Liver (tissue), 9 donors: ENCODE measurements around the gene PDE3A. TPM values are rescaled to one million over a fixed set of nuclear protein-coding genes. Genes with fewer than 3 reads are reported as not detected.
A peak's percentile ranks its signal among the peaks of the same experiment; 100 is the strongest.

Source experiments
- DNase-seq: peaks from one replicate; pipeline ENCODE4 v3.0.0-alpha.2; 2017; ENCODE audit warnings: low spot score
- H3K27ac ChIP-seq, 2 donors: one replicate each; pipeline ENCODE4 v1.7.0; 2013; ENCODE audit warnings: inconsistent platforms in 2 of 2, low read length in 2 of 2, control low read depth in 1 of 2, low read depth in 1 of 2, mild to moderate bottlenecking in 1 of 2
- H3K27me3 ChIP-seq, 4 donors: one replicate each; pipeline versions ENCODE4 v1.6.1 to v1.7.0; 2013; ENCODE audit warnings: low read length in 3 of 4, inconsistent platforms in 1 of 4, mild to moderate bottlenecking in 1 of 4, moderate library complexity in 1 of 4; ENCODE audit not compliant: control insufficient read depth in 4 of 4, insufficient read depth in 4 of 4
- H3K36me3 ChIP-seq, 4 donors: one replicate each; pipeline versions ENCODE4 v1.6.1 to v1.7.0; 2013; ENCODE audit warnings: low read length in 3 of 4, mild to moderate bottlenecking in 3 of 4, low read depth in 1 of 4, moderate library complexity in 1 of 4; ENCODE audit not compliant: control insufficient read depth in 4 of 4, insufficient read depth in 3 of 4
- H3K4me1 ChIP-seq, 4 donors: one replicate each; pipeline versions ENCODE4 v1.6.1 to v1.7.0; 2013; ENCODE audit warnings: low read length in 3 of 4, mild to moderate bottlenecking in 3 of 4, moderate library complexity in 1 of 4; ENCODE audit not compliant: control insufficient read depth in 4 of 4, insufficient read depth in 4 of 4
- H3K4me3 ChIP-seq, 3 donors: one replicate each; pipeline versions ENCODE4 v1.6.1 to v1.7.0; 2013; ENCODE audit warnings: low read length in 3 of 3, control low read depth in 1 of 3, low read depth in 1 of 3, mild to moderate bottlenecking in 1 of 3
- H3K9ac ChIP-seq, 2 donors: one replicate each; pipeline ENCODE4 v1.7.0; 2013; ENCODE audit warnings: low read length in 2 of 2, mild to moderate bottlenecking in 2 of 2, moderate library complexity in 2 of 2, control low read depth in 1 of 2, low read depth in 1 of 2
- H3K9me3 ChIP-seq, 4 donors: one replicate each; pipeline versions ENCODE4 v1.6.1 to v1.7.0; 2013; ENCODE audit warnings: low read length in 3 of 4; ENCODE audit not compliant: control insufficient read depth in 4 of 4
- ATF3 ChIP-seq: IDR thresholded peaks from 2 replicates; pipeline ENCODE4 v1.6.1; 2016; ENCODE audit warnings: antibody characterized with exemption
- CTCF ChIP-seq: fragments of 150-350 bp; IDR thresholded peaks from 2 replicates; pipeline ENCODE4 v1.5.1; 2017; ENCODE audit warnings: improper control_type of control experiment, low read depth, low read length; ENCODE audit not compliant: missing input control
- EGR1 ChIP-seq, 2 donors: IDR thresholded peaks; 2 replicates each; pipeline ENCODE4 v1.6.1; 2016 to 2018; ENCODE audit warnings: antibody characterized with exemption in 2 of 2, low read depth in 2 of 2
- FOXA1 ChIP-seq: IDR thresholded peaks from 2 replicates; pipeline ENCODE4 v1.6.1; 2016; ENCODE audit warnings: antibody characterized with exemption
- FOXA2 ChIP-seq: IDR thresholded peaks from 2 replicates; pipeline ENCODE4 v1.6.1; 2016; ENCODE audit warnings: antibody characterized with exemption
- GABPA ChIP-seq, 2 donors: IDR thresholded peaks in 1 of 2; conservative IDR thresholded peaks in 1 of 2; 2 replicates each; pipeline ENCODE4 v1.6.1; 2016; ENCODE audit warnings: antibody characterized with exemption in 2 of 2, mild to moderate bottlenecking in 1 of 2, moderate library complexity in 1 of 2
- HNF4A ChIP-seq, 2 donors: conservative IDR thresholded peaks; 2 replicates each; pipeline ENCODE4 v1.6.1; 2016; ENCODE audit warnings: antibody characterized with exemption in 2 of 2, mild to moderate bottlenecking in 2 of 2
- HNF4G ChIP-seq: IDR thresholded peaks from 2 replicates; pipeline ENCODE4 v1.6.1; 2016; ENCODE audit warnings: antibody characterized with exemption
- JUND ChIP-seq, 2 donors: IDR thresholded peaks; 2 replicates each; pipeline ENCODE4 v1.6.1; 2016; ENCODE audit warnings: antibody characterized with exemption in 2 of 2
- MAX ChIP-seq: IDR thresholded peaks from 2 replicates; pipeline ENCODE4 v1.6.1; 2016; ENCODE audit warnings: antibody characterized with exemption
- NR2F2 ChIP-seq: IDR thresholded peaks from 2 replicates; pipeline ENCODE4 v1.6.1; 2016; ENCODE audit warnings: antibody characterized with exemption
- RAD21 ChIP-seq, 2 donors: IDR thresholded peaks; 2 replicates each; pipeline ENCODE4 v1.6.1; 2016; ENCODE audit warnings: antibody characterized with exemption in 2 of 2, mild to moderate bottlenecking in 2 of 2
- RXRA ChIP-seq, 2 donors: IDR thresholded peaks; 2 replicates each; pipeline ENCODE4 v1.6.1; 2017 to 2018; ENCODE audit warnings: antibody characterized with exemption in 2 of 2, mild to moderate bottlenecking in 1 of 2
- SP1 ChIP-seq: IDR thresholded peaks from 2 replicates; pipeline ENCODE4 v1.6.1; 2018; ENCODE audit warnings: antibody characterized with exemption, mild to moderate bottlenecking
- TAF1 ChIP-seq: conservative IDR thresholded peaks from 2 replicates; pipeline ENCODE4 v1.6.1; 2016; ENCODE audit warnings: antibody characterized with exemption, mild to moderate bottlenecking
- YY1 ChIP-seq: IDR thresholded peaks from 2 replicates; pipeline ENCODE4 v1.6.1; 2016; ENCODE audit warnings: antibody characterized with exemption, mild to moderate bottlenecking
- WGBS: extraction: QIAGEN DNeasy Blood & Tissue Kit; methylation state at CpG from one replicate; pipeline ENCODE4 v1.1.7; 2013; 5-methylcytosine and 5-hydroxymethylcytosine counted together
- polyA plus RNA-seq, 2 donors: library from polyadenylated mRNA; stranded (reverse) in 1 of 2; unstranded in 1 of 2; fragments of 200-250 nt in 1 of 2; fragments of >200 nt in 1 of 2; fragmentation: Nextera tagmentation in 1 of 2; extraction: Ambion mirVana in 1 of 2; gene quantifications; one replicate each; pipeline versions ENCODE4 v1.2.1 to v1.2.3, GENCODE V29; 2013 to 2015
- total RNA-seq, 2 donors: library from RNA; depleted of rRNA; stranded (reverse); fragments of >200 nt; gene quantifications; one replicate each; pipeline ENCODE4 v1.2.3, GENCODE V29; 2014
- TF ChIP-seq, protein P1 (sequence below): IDR thresholded peaks from 2 replicates; pipeline ENCODE4 v1.6.1; 2016; ENCODE audit warnings: antibody characterized with exemption, mild to moderate bottlenecking
- donor health status: healthy.
- donor health status: healthy.
- donor health status: healthy.
- donor health status: healthy.
- donor health status: healthy.

The PDE3A gene
- total and polyA plus RNA-seq, 4 donors: 0.50 to 3.8 (median 2.2) TPM

DNA sequence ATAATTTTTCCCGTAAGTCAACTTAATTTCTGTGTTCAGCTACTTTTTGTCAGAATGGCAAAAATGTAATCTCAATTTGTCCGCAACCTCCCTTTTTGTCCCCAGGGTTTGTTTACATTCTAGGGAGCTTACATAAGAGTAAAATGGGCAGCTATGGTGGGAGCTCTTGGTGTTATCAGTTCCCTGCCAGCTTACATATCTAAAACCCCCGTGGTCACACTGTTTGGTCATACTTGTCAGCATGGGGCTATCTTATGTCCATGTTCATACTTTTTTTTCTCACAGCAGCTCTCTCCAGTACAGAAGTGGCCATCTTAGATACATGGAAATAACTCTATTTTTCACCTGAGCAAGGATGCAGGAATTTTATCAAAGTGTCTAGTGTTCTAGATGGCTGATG lies 343.5 kb downstream of the PDE3A start:
- Histone ChIP-seq H3K27ac (no peak overlapping the region), H3K36me3 (no peaks in the 10 kb centered on the region), H3K4me1 (no peaks in the 10 kb centered on the region), H3K4me3 (no peak overlapping the region), H3K27me3 (no peaks in the 10 kb centered on the region), H3K9me3 (no peaks in the 10 kb centered on the region), H3K9ac (no peak overlapping the region)
- DNase-seq: no peak
- WGBS: 64% methylated on average over 3 of the region's 3 CpGs
- TF ChIP-seq GABPA (IDR thresholded peaks at IDR 0.05 in 1 of 2, conservative IDR thresholded peaks at IDR 0.05 in 1 of 2): no peak
- no peak for TF ChIP-seq JUND (IDR thresholded peaks at IDR 0.05)
- TF ChIP-seq EGR1 (IDR thresholded peaks at IDR 0.05; ENCODE audit: low read depth in 2 of 2): no peak
- no peak for TF ChIP-seq HNF4A (conservative IDR thresholded peaks at IDR 0.05)
- TF ChIP-seq, protein P1, sequence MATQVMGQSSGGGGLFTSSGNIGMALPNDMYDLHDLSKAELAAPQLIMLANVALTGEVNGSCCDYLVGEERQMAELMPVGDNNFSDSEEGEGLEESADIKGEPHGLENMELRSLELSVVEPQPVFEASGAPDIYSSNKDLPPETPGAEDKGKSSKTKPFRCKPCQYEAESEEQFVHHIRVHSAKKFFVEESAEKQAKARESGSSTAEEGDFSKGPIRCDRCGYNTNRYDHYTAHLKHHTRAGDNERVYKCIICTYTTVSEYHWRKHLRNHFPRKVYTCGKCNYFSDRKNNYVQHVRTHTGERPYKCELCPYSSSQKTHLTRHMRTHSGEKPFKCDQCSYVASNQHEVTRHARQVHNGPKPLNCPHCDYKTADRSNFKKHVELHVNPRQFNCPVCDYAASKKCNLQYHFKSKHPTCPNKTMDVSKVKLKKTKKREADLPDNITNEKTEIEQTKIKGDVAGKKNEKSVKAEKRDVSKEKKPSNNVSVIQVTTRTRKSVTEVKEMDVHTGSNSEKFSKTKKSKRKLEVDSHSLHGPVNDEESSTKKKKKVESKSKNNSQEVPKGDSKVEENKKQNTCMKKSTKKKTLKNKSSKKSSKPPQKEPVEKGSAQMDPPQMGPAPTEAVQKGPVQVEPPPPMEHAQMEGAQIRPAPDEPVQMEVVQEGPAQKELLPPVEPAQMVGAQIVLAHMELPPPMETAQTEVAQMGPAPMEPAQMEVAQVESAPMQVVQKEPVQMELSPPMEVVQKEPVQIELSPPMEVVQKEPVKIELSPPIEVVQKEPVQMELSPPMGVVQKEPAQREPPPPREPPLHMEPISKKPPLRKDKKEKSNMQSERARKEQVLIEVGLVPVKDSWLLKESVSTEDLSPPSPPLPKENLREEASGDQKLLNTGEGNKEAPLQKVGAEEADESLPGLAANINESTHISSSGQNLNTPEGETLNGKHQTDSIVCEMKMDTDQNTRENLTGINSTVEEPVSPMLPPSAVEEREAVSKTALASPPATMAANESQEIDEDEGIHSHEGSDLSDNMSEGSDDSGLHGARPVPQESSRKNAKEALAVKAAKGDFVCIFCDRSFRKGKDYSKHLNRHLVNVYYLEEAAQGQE: no peak
- TF ChIP-seq CTCF: no peak

- H3K36me3 ChIP-seq: no peaks in the 10 kb centered on the region
- no peak overlapping the region for H3K27ac ChIP-seq
- H3K4me3 ChIP-seq: no peak overlapping the region
- no peak overlapping the region for H3K9ac ChIP-seq
- TF ChIP-seq RAD21 (IDR thresholded peaks at IDR 0.05) (peak in 1 of 2 donors; percentile 5), FOXA2 (no peak)
- 81% methylated on average over 2 of the region's 2 CpGs for WGBS
- no peak for DNase-seq
- peaks cover 0 to 2% (median 0%) of the 10 kb centered on the region in 4 donors for H3K27me3 ChIP-seq
- no peaks in the 10 kb centered on the region for H3K9me3 ChIP-seq
- H3K4me1 ChIP-seq: no peaks in the 10 kb centered on the region
Observed at GRCh38 chr12:20716037-20716436, 347.7 kb downstream of the PDE3A start.

GRCh38 chr12:20716985-20717384 lies 348.6 kb downstream of the PDE3A start:
- 80% methylated on average over 1 of the region's 1 CpG for WGBS
- no peaks in the 10 kb centered on the region for H3K4me1 ChIP-seq
- DNase-seq: no peak
- no peaks in the 10 kb centered on the region for H3K36me3 ChIP-seq
- peaks cover 0 to 2% (median 0%) of the 10 kb centered on the region in 4 donors for H3K27me3 ChIP-seq
- no peaks in the 10 kb centered on the region for H3K9me3 ChIP-seq
- H3K9ac ChIP-seq: no peak overlapping the region
- no peak for TF ChIP-seq RXRA (IDR thresholded peaks at IDR 0.05)
- TF ChIP-seq YY1: no peak
- no peak for TF ChIP-seq GABPA (IDR thresholded peaks at IDR 0.05 in 1 of 2, conservative IDR thresholded peaks at IDR 0.05 in 1 of 2)
- no peak for TF ChIP-seq ATF3
- TF ChIP-seq MAX: no peak
- TF ChIP-seq EGR1 (IDR thresholded peaks at IDR 0.05; ENCODE audit: low read depth in 2 of 2): no peak
- no peak for TF ChIP-seq SP1
- TF ChIP-seq TAF1: no peak
- TF ChIP-seq JUND (IDR thresholded peaks at IDR 0.05): no peak
- TF ChIP-seq HNF4G: no peak
- TF ChIP-seq, protein P1: no peak
- TF ChIP-seq FOXA1: no peak
- TF ChIP-seq NR2F2: no peak
- H3K4me3 ChIP-seq: no peak overlapping the region
- H3K27ac ChIP-seq: no peak overlapping the region
